Measurements from ENCODE around the gene TMIGD3. TPM values are rescaled to one million over a fixed set of nuclear protein-coding genes. Genes with fewer than 3 reads are reported as not detected.

The TMIGD3 gene
- total and polyA plus RNA-seq, 2 donors (not counting 1 experiment from before 2014, with no cell fraction given) = 0.19 TPM; not detected in 1

DNA sequence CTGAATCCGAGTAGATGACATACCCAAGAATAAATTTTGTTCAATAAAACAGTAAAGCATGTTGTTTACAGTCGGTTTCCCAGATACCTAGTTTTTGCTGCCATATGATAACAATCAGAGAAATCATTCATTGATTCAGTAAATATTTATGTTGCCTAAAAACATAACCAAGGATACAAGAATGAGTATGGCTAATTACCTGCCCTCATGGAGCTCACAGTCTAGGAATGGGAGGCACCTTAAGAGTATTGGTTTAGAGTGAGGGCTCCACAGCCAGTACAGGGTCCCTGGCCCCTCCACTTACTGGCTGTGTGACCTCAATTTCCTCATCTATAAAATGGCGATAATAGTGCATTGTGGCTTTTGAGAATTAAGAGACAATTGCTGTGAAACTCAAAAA is 53.2 kb downstream of the TMIGD3 start:
- no peaks in the 10 kb centered on the region for H3K9me3 Mint-ChIP-seq (ENCODE audit: insufficient read depth)

DNA sequence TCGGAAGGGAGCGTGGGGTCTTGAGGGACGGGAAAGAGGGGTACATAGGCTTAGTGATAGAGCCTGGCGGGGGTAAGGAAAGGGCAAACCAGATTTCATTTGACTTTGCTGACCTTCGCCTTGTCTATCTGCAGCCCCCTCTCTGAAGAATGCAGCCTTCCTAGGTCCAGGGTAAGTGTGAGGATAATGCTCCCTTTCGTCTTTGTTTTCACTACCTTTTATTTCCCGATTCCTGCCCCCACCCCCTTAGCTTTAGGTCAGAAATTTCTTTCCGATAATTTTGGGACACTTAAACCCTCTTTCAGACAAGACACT is 53.8 kb downstream of the TMIGD3 start:
- DNase-seq (no peak), ATAC-seq (ENCODE audit: low read depth) (no peak)
- H3K9ac ChIP-seq (ENCODE audit: low read length) = peak overlapping the region; percentile 99
- peaks cover 0 to 46% of the 10 kb centered on the region in 2 experiments for H3K36me3 ChIP-seq (replicated peaks in 1 of 2; ENCODE audit: control extremely low read depth in 1 of 2, control insufficient read depth in 1 of 2, extremely low read depth in 1 of 2, insufficient read depth in 2 of 2, low read length in 1 of 2)
- H3K4me2 ChIP-seq (replicated peaks; ENCODE audit: low read depth, low read length, poor library complexity, severe bottlenecking) = peak overlapping the region; percentile 94
- ChIA-PET CTCF (interaction anchor here (0.8 to 2.2 kb wide), 3 partner anchors 31 to 139 kb away, joined by 3 to 14 read pairs (median 4); no protein-coding TSS in a partner anchor), POLR2A (interaction anchor here (0.7 to 1.2 kb wide), 2 partner anchors 54 to 57 kb away, joined by 3 to 6 read pairs; no protein-coding TSS in a partner anchor)
- H4K20me1 ChIP-seq (ENCODE audit: control insufficient read depth, insufficient read depth, low read length, poor library complexity, severe bottlenecking) = peaks cover 24% of the 10 kb centered on the region
- H3K27me3 ChIP-seq (replicated peaks in 1 of 4; ENCODE audit: control extremely low read depth in 1 of 4, control insufficient read depth in 3 of 4, insufficient read depth in 4 of 4, low read length in 3 of 4) = no peaks in the 10 kb centered on the region
- peak overlapping the region; percentile 60 to 95 for H3K27ac ChIP-seq (ENCODE audit: low read length in 2 of 2)
- no peaks in the 10 kb centered on the region for H3K9me3 ChIP-seq (ENCODE audit: control extremely low read depth in 1 of 3, control insufficient read depth in 2 of 3, insufficient read depth in 1 of 3, low read length in 2 of 3)
- H3K4me3 Mint-ChIP-seq = peak overlapping the region; percentile 100
- peak overlapping the region; percentile 97 for H2AFZ ChIP-seq (ENCODE audit: insufficient read depth, low read depth, low read length, poor library complexity, severe bottlenecking)
- peaks cover 67% of the 10 kb centered on the region for H3K79me2 ChIP-seq (ENCODE audit: control insufficient read depth, insufficient read depth, low read length)
- 0% methylated on average over 5 of the region's 8 CpGs for WGBS (ENCODE audit: insufficient coverage)
- TF ChIP-seq EZH2 (IDR thresholded peaks at IDR 0.05; ENCODE audit: borderline replicate concordance, insufficient read depth, low read depth, low read length, poor library complexity, severe bottlenecking) = no peak
- TF ChIP-seq, protein P1, sequence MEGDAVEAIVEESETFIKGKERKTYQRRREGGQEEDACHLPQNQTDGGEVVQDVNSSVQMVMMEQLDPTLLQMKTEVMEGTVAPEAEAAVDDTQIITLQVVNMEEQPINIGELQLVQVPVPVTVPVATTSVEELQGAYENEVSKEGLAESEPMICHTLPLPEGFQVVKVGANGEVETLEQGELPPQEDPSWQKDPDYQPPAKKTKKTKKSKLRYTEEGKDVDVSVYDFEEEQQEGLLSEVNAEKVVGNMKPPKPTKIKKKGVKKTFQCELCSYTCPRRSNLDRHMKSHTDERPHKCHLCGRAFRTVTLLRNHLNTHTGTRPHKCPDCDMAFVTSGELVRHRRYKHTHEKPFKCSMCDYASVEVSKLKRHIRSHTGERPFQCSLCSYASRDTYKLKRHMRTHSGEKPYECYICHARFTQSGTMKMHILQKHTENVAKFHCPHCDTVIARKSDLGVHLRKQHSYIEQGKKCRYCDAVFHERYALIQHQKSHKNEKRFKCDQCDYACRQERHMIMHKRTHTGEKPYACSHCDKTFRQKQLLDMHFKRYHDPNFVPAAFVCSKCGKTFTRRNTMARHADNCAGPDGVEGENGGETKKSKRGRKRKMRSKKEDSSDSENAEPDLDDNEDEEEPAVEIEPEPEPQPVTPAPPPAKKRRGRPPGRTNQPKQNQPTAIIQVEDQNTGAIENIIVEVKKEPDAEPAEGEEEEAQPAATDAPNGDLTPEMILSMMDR (IDR thresholded peaks at IDR 0.05) = no peak
- H3K4me3 ChIP-seq (ENCODE audit: control extremely low read depth in 1 of 5, extremely low read depth in 1 of 5, insufficient read depth in 1 of 5, low read depth in 2 of 5, low read length in 4 of 5) = peak overlapping the region; percentile 76 to 94 (median 85)
- peak overlapping the region; percentile 99 for H3K27ac Mint-ChIP-seq
- no peaks in the 10 kb centered on the region for H3K9me3 Mint-ChIP-seq (ENCODE audit: insufficient read depth)
- peaks cover 76% of the 10 kb centered on the region for H3K4me1 Mint-ChIP-seq
- H3K4me1 ChIP-seq (ENCODE audit: control insufficient read depth in 2 of 2, insufficient read depth in 2 of 2, low read length in 2 of 2) = peaks cover 42 to 51% of the 10 kb centered on the region in 2 donors
- no peaks in the 10 kb centered on the region for H3K27me3 Mint-ChIP-seq
- intact Hi-C loops (cut with micrococcal nuclease) = loop anchor here (1.0 to 10.0 kb wide), 7 partner anchors 22 to 1625 kb away; partner anchors contain the start of genes CEPT1, DDX20, DRAM2 and LRIG2

More for the DNA sequence above, 53.2 kb downstream of the TMIGD3 start:
- intact Hi-C loops (cut with micrococcal nuclease) = no loop called here
- no peak for TF ChIP-seq EZH2 (IDR thresholded peaks at IDR 0.05; ENCODE audit: borderline replicate concordance, insufficient read depth, low read depth, low read length, poor library complexity, severe bottlenecking)
- TF ChIP-seq, protein P1 (IDR thresholded peaks at IDR 0.05) = no peak
- Histone ChIP-seq H3K79me2 (ENCODE audit: control insufficient read depth, insufficient read depth, low read length) (peaks cover 68% of the 10 kb centered on the region), H3K9me3 (ENCODE audit: control extremely low read depth in 1 of 3, control insufficient read depth in 2 of 3, insufficient read depth in 1 of 3, low read length in 2 of 3) (no peaks in the 10 kb centered on the region), H3K27ac (ENCODE audit: low read length in 2 of 2) (peak overlapping the region in 1 of 2 donors; percentile 95), H3K27me3 (replicated peaks in 1 of 4; ENCODE audit: control extremely low read depth in 1 of 4, control insufficient read depth in 3 of 4, insufficient read depth in 4 of 4, low read length in 3 of 4) (no peaks in the 10 kb centered on the region), H4K20me1 (ENCODE audit: control insufficient read depth, insufficient read depth, low read length, poor library complexity, severe bottlenecking) (peaks cover 24% of the 10 kb centered on the region), H3K36me3 (replicated peaks in 1 of 2; ENCODE audit: control extremely low read depth in 1 of 2, control insufficient read depth in 1 of 2, extremely low read depth in 1 of 2, insufficient read depth in 2 of 2, low read length in 1 of 2) (peaks cover 0 to 49% of the 10 kb centered on the region in 2 experiments), H2AFZ (ENCODE audit: insufficient read depth, low read depth, low read length, poor library complexity, severe bottlenecking) (peak overlapping the region; percentile 97), H3K4me3 (ENCODE audit: control extremely low read depth in 1 of 5, extremely low read depth in 1 of 5, insufficient read depth in 1 of 5, low read depth in 2 of 5, low read length in 4 of 5) (peak overlapping the region; percentile 76 to 94 (median 85)), H3K4me2 (replicated peaks; ENCODE audit: low read depth, low read length, poor library complexity, severe bottlenecking) (peak overlapping the region; percentile 94), H3K9ac (ENCODE audit: low read length) (peak overlapping the region; percentile 99), H3K4me1 (ENCODE audit: control insufficient read depth in 2 of 2, insufficient read depth in 2 of 2, low read length in 2 of 2) (peaks cover 47 to 55% of the 10 kb centered on the region in 2 donors)
- no CpG with 5 or more reads among the region's 3 CpGs for WGBS (ENCODE audit: insufficient coverage)
- no peak for ATAC-seq (ENCODE audit: low read depth)
- POLR2A ChIA-PET = interaction anchor here (0.7 kb wide), 1 partner anchor 54 kb away, joined by 3 read pairs; no protein-coding TSS in a partner anchor
- CTCF ChIA-PET = interaction anchor here (0.8 to 2.2 kb wide), 3 partner anchors 31 to 138 kb away, joined by 3 to 14 read pairs (median 4); no protein-coding TSS in a partner anchor
- Mint-ChIP-seq H3K4me1 (peaks cover 80% of the 10 kb centered on the region), H3K27me3 (no peaks in the 10 kb centered on the region), H3K27ac (peak overlapping the region; percentile 99), H3K4me3 (peak overlapping the region; percentile 100)
- no peak for DNase-seq
